K562 (cell line): Measurements from ENCODE around the gene FOXRED2.

Source experiments
- HNRNPK ChIP-seq: fragments of 200-400 bp; formaldehyde crosslinking; IDR thresholded peaks from one replicate; pipeline ENCODE4 v1.6.1; 2018; ENCODE audit warnings: mild to moderate bottlenecking, low read depth, low read length; ENCODE audit not compliant: poor library complexity, severe bottlenecking
- TF ChIP-seq, protein P1 (sequence below), 2 experiments: fragments of 450-650 bp; formaldehyde crosslinking in 1 of 2; IDR thresholded peaks; 2 replicates each; pipeline versions ENCODE4 v1.4.0 to v1.6.1; 2014 to 2020; ENCODE audit warnings: mild to moderate bottlenecking in 2 of 2, borderline replicate concordance in 1 of 2, low read depth in 1 of 2

DNA sequence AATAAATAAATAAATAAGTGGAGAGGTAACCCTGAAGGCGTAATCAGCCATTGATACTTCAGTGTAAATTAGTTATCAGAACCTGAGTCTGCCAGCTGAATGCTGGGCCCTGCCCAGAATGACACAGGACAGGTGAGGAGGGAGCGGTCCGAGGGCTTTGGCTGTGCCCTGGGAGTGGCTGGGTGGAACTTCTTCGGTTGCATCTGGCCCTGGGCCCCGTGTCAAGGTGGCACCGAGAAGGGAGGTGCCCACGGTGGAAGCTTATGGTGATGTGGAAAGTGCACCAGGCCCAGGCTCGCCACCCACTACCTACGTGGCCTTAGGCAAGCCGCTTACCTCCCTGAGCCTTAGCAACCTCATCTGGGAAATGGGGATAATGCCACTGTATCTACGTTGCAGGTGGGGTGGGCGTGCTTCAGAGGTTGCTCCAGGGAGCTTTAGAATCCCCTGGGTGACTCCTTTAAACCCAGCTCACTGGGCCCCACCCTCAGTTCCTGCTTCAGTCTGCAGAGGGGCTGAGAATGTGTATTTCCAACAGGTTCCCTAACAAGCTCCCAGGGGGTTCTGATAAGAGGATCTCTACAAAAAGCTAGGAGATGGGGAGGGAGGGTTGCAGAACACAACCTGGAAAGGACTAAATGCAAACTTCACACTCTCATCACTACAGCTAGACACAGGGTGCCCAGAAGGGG is 64.2 kb downstream of the FOXRED2 start:
- TF ChIP-seq, protein P1, sequence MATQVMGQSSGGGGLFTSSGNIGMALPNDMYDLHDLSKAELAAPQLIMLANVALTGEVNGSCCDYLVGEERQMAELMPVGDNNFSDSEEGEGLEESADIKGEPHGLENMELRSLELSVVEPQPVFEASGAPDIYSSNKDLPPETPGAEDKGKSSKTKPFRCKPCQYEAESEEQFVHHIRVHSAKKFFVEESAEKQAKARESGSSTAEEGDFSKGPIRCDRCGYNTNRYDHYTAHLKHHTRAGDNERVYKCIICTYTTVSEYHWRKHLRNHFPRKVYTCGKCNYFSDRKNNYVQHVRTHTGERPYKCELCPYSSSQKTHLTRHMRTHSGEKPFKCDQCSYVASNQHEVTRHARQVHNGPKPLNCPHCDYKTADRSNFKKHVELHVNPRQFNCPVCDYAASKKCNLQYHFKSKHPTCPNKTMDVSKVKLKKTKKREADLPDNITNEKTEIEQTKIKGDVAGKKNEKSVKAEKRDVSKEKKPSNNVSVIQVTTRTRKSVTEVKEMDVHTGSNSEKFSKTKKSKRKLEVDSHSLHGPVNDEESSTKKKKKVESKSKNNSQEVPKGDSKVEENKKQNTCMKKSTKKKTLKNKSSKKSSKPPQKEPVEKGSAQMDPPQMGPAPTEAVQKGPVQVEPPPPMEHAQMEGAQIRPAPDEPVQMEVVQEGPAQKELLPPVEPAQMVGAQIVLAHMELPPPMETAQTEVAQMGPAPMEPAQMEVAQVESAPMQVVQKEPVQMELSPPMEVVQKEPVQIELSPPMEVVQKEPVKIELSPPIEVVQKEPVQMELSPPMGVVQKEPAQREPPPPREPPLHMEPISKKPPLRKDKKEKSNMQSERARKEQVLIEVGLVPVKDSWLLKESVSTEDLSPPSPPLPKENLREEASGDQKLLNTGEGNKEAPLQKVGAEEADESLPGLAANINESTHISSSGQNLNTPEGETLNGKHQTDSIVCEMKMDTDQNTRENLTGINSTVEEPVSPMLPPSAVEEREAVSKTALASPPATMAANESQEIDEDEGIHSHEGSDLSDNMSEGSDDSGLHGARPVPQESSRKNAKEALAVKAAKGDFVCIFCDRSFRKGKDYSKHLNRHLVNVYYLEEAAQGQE (IDR thresholded peaks at IDR 0.05; ENCODE audit: borderline replicate concordance) = no peak
- TF ChIP-seq, protein P1 (CRISPR knock-in tag; IDR thresholded peaks at IDR 0.05; ENCODE audit: low read depth) = no peak
- TF ChIP-seq HNRNPK = no peak
